ENCODE results near the gene FOXL1. TPM values are rescaled to one million over a fixed set of nuclear protein-coding genes. Genes with fewer than 3 reads are reported as not detected.

The FOXL1 gene
- total RNA-seq, 1 donor from 2014 or later: 0.07 TPM

DNA sequence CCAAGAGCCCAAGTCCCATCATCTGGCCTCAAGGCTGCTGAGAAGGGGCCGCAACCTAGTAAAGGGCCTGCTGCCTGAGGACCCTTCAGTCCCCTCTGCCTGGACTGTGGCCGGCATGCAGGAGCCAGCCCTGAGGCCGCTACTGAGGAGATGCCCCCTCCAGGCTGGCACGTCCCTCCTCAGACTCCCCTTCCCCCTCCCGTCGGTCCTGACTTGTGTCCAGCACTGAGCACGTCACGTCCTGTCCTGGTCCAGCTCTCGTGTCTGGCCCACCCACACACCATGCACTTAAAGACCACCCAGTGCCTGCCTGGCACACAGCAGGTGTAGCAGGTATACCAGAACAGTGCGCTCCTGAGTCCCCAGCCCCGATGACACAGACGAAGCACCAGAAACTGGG is 32.9 kb upstream of the FOXL1 start:
- no peaks in the 10 kb centered on the region for H3F3A ChIP-seq (ENCODE audit: low read depth)
- TF ChIP-seq, protein P1, sequence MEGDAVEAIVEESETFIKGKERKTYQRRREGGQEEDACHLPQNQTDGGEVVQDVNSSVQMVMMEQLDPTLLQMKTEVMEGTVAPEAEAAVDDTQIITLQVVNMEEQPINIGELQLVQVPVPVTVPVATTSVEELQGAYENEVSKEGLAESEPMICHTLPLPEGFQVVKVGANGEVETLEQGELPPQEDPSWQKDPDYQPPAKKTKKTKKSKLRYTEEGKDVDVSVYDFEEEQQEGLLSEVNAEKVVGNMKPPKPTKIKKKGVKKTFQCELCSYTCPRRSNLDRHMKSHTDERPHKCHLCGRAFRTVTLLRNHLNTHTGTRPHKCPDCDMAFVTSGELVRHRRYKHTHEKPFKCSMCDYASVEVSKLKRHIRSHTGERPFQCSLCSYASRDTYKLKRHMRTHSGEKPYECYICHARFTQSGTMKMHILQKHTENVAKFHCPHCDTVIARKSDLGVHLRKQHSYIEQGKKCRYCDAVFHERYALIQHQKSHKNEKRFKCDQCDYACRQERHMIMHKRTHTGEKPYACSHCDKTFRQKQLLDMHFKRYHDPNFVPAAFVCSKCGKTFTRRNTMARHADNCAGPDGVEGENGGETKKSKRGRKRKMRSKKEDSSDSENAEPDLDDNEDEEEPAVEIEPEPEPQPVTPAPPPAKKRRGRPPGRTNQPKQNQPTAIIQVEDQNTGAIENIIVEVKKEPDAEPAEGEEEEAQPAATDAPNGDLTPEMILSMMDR (IDR thresholded peaks at IDR 0.05): no peak
- TF ChIP-seq EZH2phosphoT487 (IDR thresholded peaks at IDR 0.05): no peak
- no peak for TF ChIP-seq EZH2 (IDR thresholded peaks at IDR 0.05)
- H3K4me3 ChIP-seq: no peak overlapping the region
- Mint-ChIP-seq H3K36me3 (no peaks in the 10 kb centered on the region), H3K9me3 (no peaks in the 10 kb centered on the region), H3K4me1 (peaks cover 10% of the 10 kb centered on the region), H3K27me3 (ENCODE audit: insufficient read depth, low read depth) (peaks cover 9% of the 10 kb centered on the region), H3K27ac (no peak overlapping the region), H3K4me3 (no peak overlapping the region)
- no peaks in the 10 kb centered on the region for H3K79me2 ChIP-seq (ENCODE audit: low read depth)
- H3K4me1 ChIP-seq: no peaks in the 10 kb centered on the region
- no peak overlapping the region for H3K9ac ChIP-seq
- H3K27ac ChIP-seq: no peak overlapping the region
- DNase-seq (ENCODE audit: low spot score): no peak
- H3K27me3 ChIP-seq: no peaks in the 10 kb centered on the region
- H3K36me3 ChIP-seq: no peaks in the 10 kb centered on the region
- peaks cover 9% of the 10 kb centered on the region for H4K20me1 ChIP-seq (ENCODE audit: low read depth)
- H2AFZ ChIP-seq (replicated peaks): no peak overlapping the region
- H3K4me2 ChIP-seq: no peak overlapping the region
- H3K9me3 ChIP-seq (ENCODE audit: low read depth): no peaks in the 10 kb centered on the region

DNA sequence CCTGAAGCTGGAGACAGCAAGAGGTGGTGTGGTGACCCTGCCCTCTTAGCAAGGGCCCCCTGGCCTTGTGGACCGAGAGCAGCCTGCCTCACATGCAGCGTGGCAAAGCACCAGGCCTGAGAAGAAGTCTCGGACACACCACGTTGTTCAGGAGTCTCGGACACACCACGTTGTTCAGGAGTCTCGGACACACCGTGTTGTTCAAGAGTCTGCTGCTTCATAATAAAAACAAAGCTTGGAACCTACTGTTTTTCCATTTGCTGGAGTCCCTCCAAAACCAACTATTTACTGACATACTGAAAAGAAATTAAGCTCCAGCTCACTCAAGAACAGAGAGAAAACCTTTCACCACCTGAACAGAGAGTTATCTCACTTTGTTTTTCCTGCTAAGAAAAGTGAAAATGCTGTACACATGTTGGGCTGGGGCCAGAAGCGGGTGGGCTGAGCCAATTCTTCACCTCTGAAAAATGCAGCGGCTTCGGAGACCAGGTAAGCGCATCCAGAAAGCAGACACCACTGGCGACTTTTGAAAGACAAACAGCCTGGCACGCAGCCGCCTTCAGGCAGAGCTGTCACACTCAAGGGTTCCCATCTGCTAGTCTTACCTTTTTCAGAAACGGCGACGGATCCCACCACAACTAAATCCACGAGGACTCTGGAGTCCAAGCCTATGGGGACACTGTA is 32.3 kb upstream of the FOXL1 start:
- no peak overlapping the region for H3K4me3 Mint-ChIP-seq
- H3K27ac ChIP-seq: no peak overlapping the region
- H3K9ac ChIP-seq: no peak overlapping the region
- H3K27me3 ChIP-seq: no peaks in the 10 kb centered on the region
- H3F3A ChIP-seq (ENCODE audit: low read depth): no peaks in the 10 kb centered on the region
- DNase-seq (ENCODE audit: low spot score): no peak
- H3K36me3 ChIP-seq: no peaks in the 10 kb centered on the region
- no peak overlapping the region for H3K27ac Mint-ChIP-seq
- TF ChIP-seq EZH2phosphoT487 (IDR thresholded peaks at IDR 0.05): no peak
- no peak for TF ChIP-seq EZH2 (IDR thresholded peaks at IDR 0.05)
- TF ChIP-seq, protein P1 (IDR thresholded peaks at IDR 0.05): no peak
- no peak overlapping the region for H3K4me3 ChIP-seq
- peaks cover 9% of the 10 kb centered on the region for H4K20me1 ChIP-seq (ENCODE audit: low read depth)
- no peak overlapping the region for H2AFZ ChIP-seq (replicated peaks)
- H3K79me2 ChIP-seq (ENCODE audit: low read depth): no peaks in the 10 kb centered on the region
- H3K4me1 ChIP-seq: no peaks in the 10 kb centered on the region
- no peak overlapping the region for H3K4me2 ChIP-seq
- H3K9me3 Mint-ChIP-seq: no peaks in the 10 kb centered on the region
- peaks cover 9% of the 10 kb centered on the region for H3K27me3 Mint-ChIP-seq (ENCODE audit: insufficient read depth, low read depth)
- peaks cover 10% of the 10 kb centered on the region for H3K4me1 Mint-ChIP-seq
- no peaks in the 10 kb centered on the region for H3K9me3 ChIP-seq (ENCODE audit: low read depth)
- no peaks in the 10 kb centered on the region for H3K36me3 Mint-ChIP-seq

DNA sequence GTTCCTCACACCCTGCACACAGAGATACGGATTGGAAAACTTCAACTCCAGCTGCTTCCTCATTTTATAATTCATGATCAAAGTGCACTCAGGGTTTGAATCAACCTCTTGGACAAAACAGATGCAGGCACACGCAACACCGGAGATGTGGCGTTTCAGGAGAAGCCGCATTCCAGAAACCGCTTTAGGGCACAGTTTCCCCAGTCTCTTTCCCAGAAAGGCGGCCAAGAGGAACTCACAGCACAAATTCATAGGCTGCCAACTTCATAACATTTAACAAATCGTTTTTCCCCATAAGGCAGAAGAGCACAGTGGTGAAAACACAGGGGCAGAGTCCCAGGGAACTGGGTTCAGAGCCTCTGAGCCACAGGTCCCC is 31.7 kb upstream of the FOXL1 start:
- Mint-ChIP-seq H3K4me1 (peaks cover 10% of the 10 kb centered on the region), H3K4me3 (no peak overlapping the region), H3K27me3 (ENCODE audit: insufficient read depth, low read depth) (peaks cover 9% of the 10 kb centered on the region), H3K9me3 (no peaks in the 10 kb centered on the region), H3K36me3 (no peaks in the 10 kb centered on the region), H3K27ac (no peak overlapping the region)
- Histone ChIP-seq H3K4me2 (no peak overlapping the region), H3K27me3 (no peaks in the 10 kb centered on the region), H3K36me3 (no peaks in the 10 kb centered on the region), H3K9ac (no peak overlapping the region), H3K9me3 (ENCODE audit: low read depth) (no peaks in the 10 kb centered on the region), H3K27ac (no peak overlapping the region), H3K4me3 (no peak overlapping the region), H4K20me1 (ENCODE audit: low read depth) (peaks cover 9% of the 10 kb centered on the region), H3K4me1 (no peaks in the 10 kb centered on the region), H3K79me2 (ENCODE audit: low read depth) (no peaks in the 10 kb centered on the region), H2AFZ (replicated peaks) (no peak overlapping the region), H3F3A (ENCODE audit: low read depth) (no peaks in the 10 kb centered on the region)
- TF ChIP-seq EZH2phosphoT487 (IDR thresholded peaks at IDR 0.05): no peak
- TF ChIP-seq, protein P1 (IDR thresholded peaks at IDR 0.05): no peak
- no peak for TF ChIP-seq EZH2 (IDR thresholded peaks at IDR 0.05)
- DNase-seq (ENCODE audit: low spot score): no peak

Measured in neural progenitor cell (in vitro differentiated cells).